Measurements from ENCODE around the gene TRAF7.
"Not testable (repeated sequence)": the region's sequence is repeated elsewhere in the genome, so short reads cannot be mapped to it uniquely, and the experiment has no call there.

Gene TRAF7

GRCh38 chr16:2155091-2155950, at the start of gene TRAF7:
Gene TRAF7, plus strand, starts transcription at chr16:2155782. Its CDS starts 8,139 bp downstream, at chr16:2163921.
- peak; percentile 100 for DNase-seq

- not testable (repeated sequence) for DNase-seq
Measured at GRCh38 chr16:2106211-2106610, 49.4 kb upstream of the TRAF7 start.

DNA sequence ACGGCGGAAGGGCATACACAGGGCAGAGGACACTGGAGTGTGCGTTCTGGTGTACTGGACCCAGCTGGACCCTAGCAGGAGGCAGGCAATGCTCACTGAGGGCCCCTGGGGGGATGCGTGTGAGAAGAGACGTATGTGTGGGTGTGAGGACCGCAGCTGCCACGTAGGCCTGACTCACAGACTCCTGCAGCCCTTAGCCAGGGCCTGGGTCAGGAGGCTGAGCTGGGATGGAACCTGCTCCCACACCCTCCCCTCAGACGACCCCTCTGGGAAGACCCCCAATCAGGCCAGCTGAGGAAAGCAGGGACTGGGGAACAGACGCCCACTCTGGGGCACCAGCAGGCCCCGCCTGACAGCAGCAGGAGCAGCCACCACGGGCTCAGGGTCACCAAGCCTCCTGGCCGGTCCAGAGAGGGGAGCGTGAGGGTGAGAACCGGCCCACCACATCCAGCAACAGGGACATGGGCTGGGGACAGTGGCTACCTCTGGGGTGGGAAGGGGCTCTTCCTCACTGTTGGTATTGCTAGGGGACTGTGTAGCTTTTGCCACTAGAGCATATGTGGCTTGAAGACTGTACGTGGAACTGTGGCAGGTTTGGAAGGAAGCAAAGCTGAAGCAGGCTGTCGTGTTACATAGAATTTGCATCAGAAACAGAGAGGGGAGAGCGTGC, 48.3 kb upstream of the TRAF7 start:
- DNase-seq, result not testable (repeated sequence)

- not testable (repeated sequence) for DNase-seq
Measured at GRCh38 chr16:2107791-2108125, 47.8 kb upstream of the TRAF7 start.

- not testable (repeated sequence) for DNase-seq
Measured at GRCh38 chr16:2108446-2109270, 46.9 kb upstream of the TRAF7 start.

- DNase-seq, result not testable (repeated sequence)
Measured at GRCh38 chr16:2109271-2109580, 46.4 kb upstream of the TRAF7 start.

DNA sequence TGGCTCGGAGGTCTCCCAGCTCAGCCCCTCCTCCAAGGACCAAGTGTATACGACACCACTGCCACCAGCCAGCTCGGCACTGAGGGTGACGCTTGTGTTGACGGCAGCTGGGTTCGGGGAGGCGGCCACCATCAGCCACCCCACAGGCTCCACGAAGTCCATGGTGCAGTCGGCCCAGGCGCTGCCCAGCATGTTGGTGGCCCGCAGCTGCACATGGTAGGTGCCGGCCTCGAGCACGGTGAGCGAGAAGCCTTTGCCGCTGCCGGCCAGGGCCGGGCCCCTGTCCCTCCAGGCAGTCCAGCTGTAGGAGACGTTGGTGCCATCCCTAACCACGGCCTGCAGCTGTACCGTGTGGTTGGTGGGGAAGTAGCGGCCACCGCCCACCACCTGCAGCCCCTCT, 45.7 kb upstream of the TRAF7 start:
- DNase-seq, result not testable (repeated sequence)

DNA sequence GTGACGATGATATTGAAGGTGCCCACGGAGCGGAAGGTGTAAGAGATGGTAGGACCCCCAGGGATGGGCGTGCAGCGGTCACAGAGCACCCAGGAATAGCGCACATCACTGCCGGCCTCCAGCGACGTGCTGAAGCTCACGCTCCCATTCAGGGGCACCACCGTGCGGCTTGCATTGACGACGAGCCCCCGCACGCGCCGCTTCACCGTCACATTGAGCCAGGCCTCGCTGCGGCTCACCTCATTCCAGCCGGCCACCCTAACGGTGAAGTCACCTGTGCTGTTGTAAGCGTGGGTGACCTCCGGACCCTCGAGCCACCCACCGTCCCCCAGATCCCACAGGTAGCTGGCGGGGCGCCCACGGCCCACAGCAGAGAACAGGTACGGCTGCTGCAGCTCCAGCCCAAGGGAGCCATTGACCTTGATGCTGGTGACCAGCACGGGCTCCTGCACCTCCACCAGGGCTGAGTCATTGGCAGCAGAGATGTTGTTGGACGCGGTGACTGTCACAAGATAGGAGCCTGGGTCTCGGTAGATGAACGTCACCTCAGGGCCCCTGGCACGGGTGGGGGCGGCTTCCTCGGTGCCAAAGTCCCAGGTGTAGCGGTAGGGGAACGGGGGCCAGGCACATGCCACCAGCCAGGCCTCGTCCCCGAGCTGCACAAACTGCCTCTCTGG, 45.1 kb upstream of the TRAF7 start:
- not testable (repeated sequence) for DNase-seq

GRCh38 chr16:2111009-2111353, 44.6 kb upstream of the TRAF7 start:
- not testable (repeated sequence) for DNase-seq

GRCh38 chr16:2111412-2112335, 43.9 kb upstream of the TRAF7 start:
- DNase-seq, result not testable (repeated sequence)

GRCh38 chr16:2112539-2113106, 43.0 kb upstream of the TRAF7 start:
- not testable (repeated sequence) for DNase-seq

DNA sequence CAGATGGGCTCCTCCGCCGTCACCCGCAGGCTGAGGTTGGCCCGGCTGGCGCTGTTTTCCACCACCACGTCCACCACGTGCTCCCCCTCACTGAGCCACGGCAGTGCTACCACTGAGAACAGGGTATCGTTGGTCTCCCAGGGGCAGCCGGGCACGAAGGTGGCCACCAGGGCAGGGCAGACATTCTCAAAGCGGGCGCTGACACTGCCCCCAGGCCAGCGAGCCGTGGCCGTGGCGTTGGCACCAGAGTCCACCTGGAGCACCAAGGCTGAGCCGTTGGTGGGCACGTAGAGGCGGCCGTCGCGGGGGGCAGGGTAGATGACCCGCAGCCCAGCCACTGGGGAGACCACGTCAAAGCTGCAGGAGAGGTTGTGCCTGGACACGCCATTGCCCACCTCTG, 41.4 kb upstream of the TRAF7 start:
- not testable (repeated sequence) for DNase-seq

DNA sequence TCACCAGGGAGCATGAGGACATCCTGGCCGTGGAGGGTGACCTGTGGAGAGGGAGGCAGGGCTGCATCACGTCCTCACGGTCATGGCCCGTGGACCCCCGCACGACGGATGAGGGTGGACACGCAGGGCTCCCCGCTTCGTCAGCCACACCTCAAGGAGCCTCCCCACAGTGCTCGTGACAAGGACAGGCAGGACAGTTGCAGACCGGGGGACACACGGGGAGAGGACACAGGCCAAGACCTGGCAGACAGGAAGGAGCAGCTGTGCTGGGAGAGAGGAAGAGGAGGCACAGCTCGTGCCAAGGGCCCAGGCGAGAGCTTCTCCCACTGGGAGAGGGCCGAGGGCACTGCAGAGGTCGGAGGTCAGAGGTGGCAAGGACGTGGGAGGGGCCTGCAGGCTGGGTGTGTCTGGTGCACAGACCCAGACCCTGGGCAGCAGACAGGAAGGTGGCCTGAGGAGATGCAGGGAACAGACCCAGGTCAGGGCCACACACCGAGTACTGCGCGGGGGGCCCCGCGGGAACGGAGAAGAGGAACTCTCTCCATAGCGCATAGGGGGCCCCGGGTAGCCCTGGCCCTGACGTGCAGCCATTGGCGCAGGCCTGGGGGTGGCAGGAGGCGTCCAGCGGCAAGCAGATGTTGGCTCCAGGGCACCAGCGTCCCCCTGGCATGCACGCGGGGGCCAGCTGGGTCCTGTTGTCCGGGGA, 40.5 kb upstream of the TRAF7 start:
- not testable (repeated sequence) for DNase-seq

GRCh38 chr16:2115591-2115973, 40.0 kb upstream of the TRAF7 start:
- no peak for DNase-seq

- not testable (repeated sequence) for DNase-seq
Measured at GRCh38 chr16:2116428-2116827, 39.2 kb upstream of the TRAF7 start.

- not testable (repeated sequence) for DNase-seq
Measured at GRCh38 chr16:2117341-2117740, 38.2 kb upstream of the TRAF7 start.

DNA sequence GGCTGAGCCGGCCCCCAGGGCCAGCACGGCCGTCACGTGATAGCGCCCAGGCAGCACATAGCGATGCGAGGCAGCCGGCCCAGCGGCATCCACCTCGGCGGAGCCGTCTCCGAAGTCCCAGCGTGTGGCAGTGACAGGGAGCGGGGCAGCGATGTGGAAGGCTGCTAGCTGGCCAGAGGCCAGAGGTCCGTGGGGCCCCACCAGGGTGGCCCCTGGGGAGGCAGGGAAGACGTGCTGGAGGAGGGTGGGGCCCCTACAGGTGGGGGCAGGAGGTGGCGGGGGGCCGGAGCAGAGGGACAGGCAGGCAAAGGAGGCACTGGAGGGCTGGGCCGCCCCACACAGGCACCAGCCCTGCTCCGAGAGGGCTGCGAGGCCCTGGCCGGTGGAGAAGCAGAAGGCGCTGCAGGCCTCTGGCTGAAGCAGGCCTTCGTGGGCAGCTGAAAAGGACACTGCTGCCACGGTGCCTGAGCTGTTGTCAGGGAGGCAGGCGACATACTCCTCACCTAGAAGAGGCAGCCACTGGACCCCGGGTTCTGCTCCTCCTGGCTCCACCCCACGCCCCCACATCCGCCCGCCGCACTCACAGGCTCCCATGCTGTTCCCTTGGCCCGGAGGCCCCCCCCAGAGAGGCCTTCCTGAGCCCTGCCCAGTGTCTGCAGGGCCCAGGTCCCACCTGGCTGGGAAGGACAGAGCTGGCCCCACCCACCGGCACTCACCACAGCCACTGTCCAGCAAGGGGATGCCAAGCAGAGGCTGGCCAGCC, 37.4 kb upstream of the TRAF7 start:
- not testable (repeated sequence) for DNase-seq

GRCh38 chr16:2121325-2121724, 34.3 kb upstream of the TRAF7 start:
- DNase-seq, result not testable (repeated sequence)

DNA sequence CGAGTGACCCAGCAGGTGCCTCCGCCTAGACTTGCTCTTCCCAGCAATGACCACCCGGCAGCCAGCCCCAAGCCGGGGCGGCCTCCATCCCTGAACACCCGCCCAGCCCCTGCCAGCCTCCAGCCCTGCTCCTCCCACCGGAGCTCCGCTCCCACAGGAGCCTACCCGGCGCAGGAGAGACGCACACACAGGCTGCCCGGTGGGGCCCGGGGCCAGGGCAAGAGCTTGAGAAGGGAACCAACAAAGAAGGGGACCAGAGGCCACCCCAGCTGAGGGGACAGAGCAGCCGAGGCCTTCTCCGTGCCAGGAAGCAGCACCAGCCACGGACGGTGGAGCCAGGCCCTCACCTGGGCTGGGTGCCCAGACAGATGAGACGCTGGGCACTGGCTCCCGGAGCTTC, 33.7 kb upstream of the TRAF7 start:
- no peak for DNase-seq

DNA sequence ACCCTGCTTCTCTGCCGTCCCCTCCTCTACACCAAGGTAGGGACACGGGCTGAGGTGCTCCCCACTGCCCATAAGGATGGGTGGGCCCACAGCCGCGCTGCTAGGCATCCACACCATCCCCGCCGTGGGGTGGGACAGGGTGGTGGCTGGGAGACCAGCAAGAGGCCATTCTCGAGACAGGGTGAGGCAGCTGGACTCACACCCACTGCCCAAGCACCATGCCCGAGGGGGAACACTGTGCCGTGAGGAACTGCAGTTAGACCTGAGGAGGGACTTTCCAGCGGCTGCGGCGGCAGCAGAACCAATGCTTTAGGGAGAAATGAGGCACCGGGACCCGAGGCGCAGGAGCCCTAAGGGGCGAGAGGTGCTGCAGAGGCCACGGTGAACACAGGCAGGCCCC, 33.2 kb upstream of the TRAF7 start:
- DNase-seq, result no peak

Data from NCI-H82 (cell line).